IgD-negative memory B cell (primary cell): Measurements from ENCODE around the gene MICAL1. TPM values are rescaled to one million over a fixed set of nuclear protein-coding genes. Genes with fewer than 3 reads are reported as not detected.
"Not testable (repeated sequence)": the region's sequence is repeated elsewhere in the genome, so short reads cannot be mapped to it uniquely, and the experiment has no call there.

Experiments
- H3K27ac Mint-ChIP-seq, 3 donors: one replicate each; pipeline ENCODE4 v1.8.0; 2020 to 2022; ENCODE audit warnings: mild to moderate bottlenecking in 3 of 3, mixed read lengths in 3 of 3, moderate library complexity in 1 of 3
- H3K27me3 Mint-ChIP-seq: one replicate; pipeline ENCODE4 v1.8.0; 2021; ENCODE audit warnings: mixed read lengths
- H3K36me3 Mint-ChIP-seq: one replicate; pipeline ENCODE4 v1.8.0; 2020; ENCODE audit warnings: mild to moderate bottlenecking, mixed read lengths
- H3K4me1 Mint-ChIP-seq, 3 donors: one replicate each; pipeline ENCODE4 v1.8.0; 2020 to 2022; ENCODE audit warnings: mixed read lengths in 3 of 3, mild to moderate bottlenecking in 1 of 3
- H3K4me3 Mint-ChIP-seq, 4 donors: one replicate each; pipeline ENCODE4 v1.8.0; 2020 to 2022; ENCODE audit warnings: mild to moderate bottlenecking in 4 of 4, mixed read lengths in 4 of 4, moderate library complexity in 3 of 4
- H3K9me3 Mint-ChIP-seq, 3 donors: one replicate each; pipeline ENCODE4 v1.8.0; 2020 to 2021; ENCODE audit warnings: mixed read lengths in 3 of 3, mild to moderate bottlenecking in 1 of 3
- polyA plus RNA-seq: library from polyadenylated mRNA; unstranded; fragments of 300-500 nt; fragmentation: Illumina TruSeq; gene quantifications from one replicate; pipeline ENCODE4 v1.2.3, GENCODE V29; 2021

MICAL1 gene
- polyA plus RNA-seq, 1 donor from 2014 or later = 23.9 TPM

GRCh38 chr6:109469591-109470189 is 14.1 kb upstream of the MICAL1 start:
- Mint-ChIP-seq H3K4me3 (peak overlapping the region in 1 of 4 donors; percentile 81), H3K27ac (peak overlapping the region; percentile 28 to 64 (median 37)), H3K27me3 (no peaks in the 10 kb centered on the region), H3K9me3 (no peaks in the 10 kb centered on the region), H3K36me3 (peaks cover 3% of the 10 kb centered on the region), H3K4me1 (peaks cover 37 to 50% (median 45%) of the 10 kb centered on the region in 3 donors)

- no peak overlapping the region for H3K4me3 Mint-ChIP-seq
- H3K36me3 Mint-ChIP-seq = peaks cover 3% of the 10 kb centered on the region
- H3K27ac Mint-ChIP-seq = peak overlapping the region in 1 of 3 donors; percentile 85
- no peaks in the 10 kb centered on the region for H3K27me3 Mint-ChIP-seq
- no peaks in the 10 kb centered on the region for H3K9me3 Mint-ChIP-seq
- H3K4me1 Mint-ChIP-seq = peaks cover 30 to 47% (median 41%) of the 10 kb centered on the region in 3 donors
These were observed 12.1 kb upstream of the MICAL1 start for GRCh38 chr6:109467696-109468095.

- H3K36me3 Mint-ChIP-seq = peaks cover 2% of the 10 kb centered on the region
- H3K4me1 Mint-ChIP-seq = peaks cover 25 to 43% (median 43%) of the 10 kb centered on the region in 3 donors
- no peak overlapping the region for H3K4me3 Mint-ChIP-seq
- H3K9me3 Mint-ChIP-seq = no peaks in the 10 kb centered on the region
- no peaks in the 10 kb centered on the region for H3K27me3 Mint-ChIP-seq
- H3K27ac Mint-ChIP-seq = peak overlapping the region in 1 of 3 donors; percentile 71
These were observed 10.8 kb upstream of the MICAL1 start for GRCh38 chr6:109466212-109466923.

GRCh38 chr6:109465772-109466171 is 10.2 kb upstream of the MICAL1 start:
- no peaks in the 10 kb centered on the region for H3K27me3 Mint-ChIP-seq
- no peak overlapping the region for H3K27ac Mint-ChIP-seq
- peaks cover 6% of the 10 kb centered on the region for H3K36me3 Mint-ChIP-seq

GRCh38 chr6:109461733-109462526 is 6.4 kb upstream of the MICAL1 start:
- peaks cover 39 to 52% (median 39%) of the 10 kb centered on the region in 3 donors for H3K4me1 Mint-ChIP-seq
- H3K27ac Mint-ChIP-seq = peak overlapping the region; percentile 66 to 92 (median 90)
- H3K27me3 Mint-ChIP-seq = no peaks in the 10 kb centered on the region
- H3K36me3 Mint-ChIP-seq = peaks cover 11% of the 10 kb centered on the region
- H3K4me3 Mint-ChIP-seq = peak overlapping the region in 1 of 4 donors; percentile 7
- no peaks in the 10 kb centered on the region for H3K9me3 Mint-ChIP-seq

More at GRCh38 chr6:109465772-109466171, 10.2 kb upstream of the MICAL1 start:
- Mint-ChIP-seq H3K4me1 (peaks cover 19 to 40% (median 38%) of the 10 kb centered on the region in 3 donors), H3K4me3 (no peak overlapping the region), H3K9me3 (no peaks in the 10 kb centered on the region)

- H3K27ac Mint-ChIP-seq = peak overlapping the region; percentile 51 to 65 (median 53)
- not testable (repeated sequence) for H3K9me3 Mint-ChIP-seq, H3K27me3 Mint-ChIP-seq, H3K4me3 Mint-ChIP-seq
- H3K4me1 Mint-ChIP-seq = peaks cover 42 to 55% (median 46%) of the 10 kb centered on the region in 3 donors
- H3K36me3 Mint-ChIP-seq = peaks cover 11% of the 10 kb centered on the region
These were observed 5.6 kb upstream of the MICAL1 start for GRCh38 chr6:109461205-109461604.

GRCh38 chr6:109460161-109460829 is 4.7 kb upstream of the MICAL1 start:
- Mint-ChIP-seq H3K9me3 (no peaks in the 10 kb centered on the region), H3K36me3 (peaks cover 11% of the 10 kb centered on the region), H3K27me3 (no peaks in the 10 kb centered on the region), H3K27ac (peak overlapping the region; percentile 51 to 96 (median 65)), H3K4me3 (peak overlapping the region in 1 of 4 donors; percentile 8), H3K4me1 (peaks cover 39 to 48% (median 43%) of the 10 kb centered on the region in 3 donors)

- peak overlapping the region; percentile 8 to 97 (median 40) for H3K4me3 Mint-ChIP-seq
- H3K27me3 Mint-ChIP-seq = no peaks in the 10 kb centered on the region
- H3K27ac Mint-ChIP-seq = peak overlapping the region; percentile 51 to 96 (median 65)
- H3K4me1 Mint-ChIP-seq = peaks cover 39 to 45% (median 44%) of the 10 kb centered on the region in 3 donors
- H3K9me3 Mint-ChIP-seq = no peaks in the 10 kb centered on the region
- peaks cover 11% of the 10 kb centered on the region for H3K36me3 Mint-ChIP-seq
These were observed 3.4 kb upstream of the MICAL1 start for GRCh38 chr6:109458774-109459531.

GRCh38 chr6:109457562-109457996 is 2.0 kb upstream of the MICAL1 start:
- Mint-ChIP-seq H3K36me3 (peaks cover 11% of the 10 kb centered on the region), H3K27ac (peak overlapping the region; percentile 51 to 96 (median 65)), H3K27me3 (no peaks in the 10 kb centered on the region), H3K4me1 (peaks cover 41 to 50% (median 45%) of the 10 kb centered on the region in 3 donors), H3K9me3 (no peaks in the 10 kb centered on the region), H3K4me3 (peak overlapping the region; percentile 92 to 97 (median 97))

- Mint-ChIP-seq H3K27ac (peak overlapping the region; percentile 51 to 96 (median 65)), H3K9me3 (no peaks in the 10 kb centered on the region), H3K36me3 (peaks cover 11% of the 10 kb centered on the region)
These were observed 1.4 kb upstream of the MICAL1 start for GRCh38 chr6:109456710-109457561.

GRCh38 chr6:109456111-109456583 is 575 bp upstream of the MICAL1 start:
- Mint-ChIP-seq H3K9me3 (no peaks in the 10 kb centered on the region), H3K27ac (peak overlapping the region; percentile 51 to 99 (median 65)), H3K4me3 (peak overlapping the region; percentile 92 to 97 (median 97)), H3K36me3 (peaks cover 9% of the 10 kb centered on the region), H3K27me3 (no peaks in the 10 kb centered on the region), H3K4me1 (peaks cover 41 to 47% (median 43%) of the 10 kb centered on the region in 3 donors)

More at GRCh38 chr6:109456710-109457561, 1.4 kb upstream of the MICAL1 start:
- H3K27me3 Mint-ChIP-seq = no peaks in the 10 kb centered on the region
- H3K4me1 Mint-ChIP-seq = peaks cover 39 to 49% (median 42%) of the 10 kb centered on the region in 3 donors
- H3K4me3 Mint-ChIP-seq = peak overlapping the region; percentile 92 to 97 (median 97)

GRCh38 chr6:109454496-109455436 is 806 bp downstream of the MICAL1 start:
- Mint-ChIP-seq H3K36me3 (peaks cover 5% of the 10 kb centered on the region), H3K27ac (peak overlapping the region; percentile 51 to 99 (median 97)), H3K4me3 (peak overlapping the region; percentile 92 to 97 (median 97)), H3K9me3 (no peaks in the 10 kb centered on the region), H3K27me3 (no peaks in the 10 kb centered on the region), H3K4me1 (peaks cover 50 to 51% (median 50%) of the 10 kb centered on the region in 3 donors)
